ENCODE measurements around the gene SDHB. TPM values are rescaled to one million over a fixed set of nuclear protein-coding genes. Genes with fewer than 3 reads are reported as not detected.

SDHB gene
- total RNA-seq, 1 experiment from 2014 or later, result 70.1 TPM

- intact Hi-C loops (cut with micrococcal nuclease; ENCODE audit: unreplicated experiment), result no loop called here
- no peaks in the 10 kb centered on the region for H3K27me3 Mint-ChIP-seq (ENCODE audit: unreplicated experiment)
- no peaks in the 10 kb centered on the region for H3K9me3 Mint-ChIP-seq (ENCODE audit: low read depth, unreplicated experiment)
- TF ChIP-seq CTCF (IDR thresholded peaks at IDR 0.05; ENCODE audit: unreplicated experiment), result no peak
- CTCF ChIA-PET, result no interaction called here
- H3K36me3 Mint-ChIP-seq (ENCODE audit: insufficient read depth, unreplicated experiment), result peaks cover 7% of the 10 kb centered on the region
- no peak for DNase-seq
- no peak overlapping the region for H3K27ac Mint-ChIP-seq (ENCODE audit: unreplicated experiment)
- H3K4me3 Mint-ChIP-seq (ENCODE audit: low read depth, unreplicated experiment), result no peak overlapping the region
- BruUV-seq (replicated peaks), result no TSS peak
- H3K4me1 Mint-ChIP-seq (ENCODE audit: low read depth, unreplicated experiment), result no peaks in the 10 kb centered on the region
These were observed 61.7 kb downstream of the SDHB start for GRCh38 chr1:16992102-16992501.

GRCh38 chr1:16991571-16991970 is 62.3 kb downstream of the SDHB start:
- DNase-seq, result no peak
- CTCF ChIA-PET, result no interaction called here
- Mint-ChIP-seq H3K36me3 (ENCODE audit: insufficient read depth, unreplicated experiment) (peaks cover 7% of the 10 kb centered on the region), H3K27ac (ENCODE audit: unreplicated experiment) (no peak overlapping the region), H3K9me3 (ENCODE audit: low read depth, unreplicated experiment) (no peaks in the 10 kb centered on the region), H3K4me3 (ENCODE audit: low read depth, unreplicated experiment) (no peak overlapping the region), H3K4me1 (ENCODE audit: low read depth, unreplicated experiment) (no peaks in the 10 kb centered on the region), H3K27me3 (ENCODE audit: unreplicated experiment) (no peaks in the 10 kb centered on the region)
- BruUV-seq (replicated peaks), result no TSS peak
- intact Hi-C loops (cut with micrococcal nuclease; ENCODE audit: unreplicated experiment), result no loop called here
- no peak for TF ChIP-seq CTCF (IDR thresholded peaks at IDR 0.05; ENCODE audit: unreplicated experiment)

GRCh38 chr1:16989676-16990391 is 64.0 kb downstream of the SDHB start:
- DNase-seq, result no peak
- Mint-ChIP-seq H3K4me3 (ENCODE audit: low read depth, unreplicated experiment) (no peak overlapping the region), H3K27ac (ENCODE audit: unreplicated experiment) (no peak overlapping the region), H3K4me1 (ENCODE audit: low read depth, unreplicated experiment) (no peaks in the 10 kb centered on the region), H3K9me3 (ENCODE audit: low read depth, unreplicated experiment) (no peaks in the 10 kb centered on the region), H3K27me3 (ENCODE audit: unreplicated experiment) (no peaks in the 10 kb centered on the region), H3K36me3 (ENCODE audit: insufficient read depth, unreplicated experiment) (no peaks in the 10 kb centered on the region)
- TF ChIP-seq CTCF (IDR thresholded peaks at IDR 0.05; ENCODE audit: unreplicated experiment), result no peak
- BruUV-seq (replicated peaks), result no TSS peak
- CTCF ChIA-PET, result no interaction called here
- intact Hi-C loops (cut with micrococcal nuclease; ENCODE audit: unreplicated experiment), result no loop called here

DNA sequence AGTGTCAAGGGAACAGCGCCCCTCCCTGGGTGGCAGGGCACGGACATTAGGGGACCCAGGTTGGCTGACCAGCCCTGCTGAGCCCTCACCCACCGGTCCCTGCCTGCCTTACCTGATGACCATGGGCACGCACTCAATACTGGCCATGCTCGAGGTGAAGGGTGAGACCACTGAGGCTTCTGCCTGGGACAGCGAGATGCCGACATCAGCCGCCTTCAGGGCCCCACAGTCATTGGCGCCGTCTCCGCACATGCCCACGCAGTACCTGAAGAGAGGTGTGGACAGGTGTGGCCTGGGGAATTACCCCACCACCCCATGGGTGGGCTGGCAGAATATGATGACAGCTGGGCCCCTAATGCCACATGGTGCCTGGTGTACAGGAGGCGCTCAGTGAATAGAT is 65.6 kb downstream of the SDHB start:
- CTCF ChIA-PET, result no interaction called here

More for the DNA sequence above, 65.6 kb downstream of the SDHB start:
- no peak for TF ChIP-seq CTCF (IDR thresholded peaks at IDR 0.05; ENCODE audit: unreplicated experiment)
- Mint-ChIP-seq H3K27ac (ENCODE audit: unreplicated experiment) (no peak overlapping the region), H3K36me3 (ENCODE audit: insufficient read depth, unreplicated experiment) (no peaks in the 10 kb centered on the region), H3K4me3 (ENCODE audit: low read depth, unreplicated experiment) (no peak overlapping the region), H3K4me1 (ENCODE audit: low read depth, unreplicated experiment) (no peaks in the 10 kb centered on the region), H3K27me3 (ENCODE audit: unreplicated experiment) (peaks cover 6% of the 10 kb centered on the region), H3K9me3 (ENCODE audit: low read depth, unreplicated experiment) (no peaks in the 10 kb centered on the region)
- intact Hi-C loops (cut with micrococcal nuclease; ENCODE audit: unreplicated experiment), result no loop called here
- BruUV-seq (replicated peaks), result no TSS peak
- DNase-seq, result no peak
